ENCODE measurements around the gene FSIP1. TPM values are rescaled to one million over a fixed set of nuclear protein-coding genes. Genes with fewer than 3 reads are reported as not detected.

The FSIP1 gene
- total RNA-seq, 1 donor from 2014 or later = 0.41 TPM

DNA sequence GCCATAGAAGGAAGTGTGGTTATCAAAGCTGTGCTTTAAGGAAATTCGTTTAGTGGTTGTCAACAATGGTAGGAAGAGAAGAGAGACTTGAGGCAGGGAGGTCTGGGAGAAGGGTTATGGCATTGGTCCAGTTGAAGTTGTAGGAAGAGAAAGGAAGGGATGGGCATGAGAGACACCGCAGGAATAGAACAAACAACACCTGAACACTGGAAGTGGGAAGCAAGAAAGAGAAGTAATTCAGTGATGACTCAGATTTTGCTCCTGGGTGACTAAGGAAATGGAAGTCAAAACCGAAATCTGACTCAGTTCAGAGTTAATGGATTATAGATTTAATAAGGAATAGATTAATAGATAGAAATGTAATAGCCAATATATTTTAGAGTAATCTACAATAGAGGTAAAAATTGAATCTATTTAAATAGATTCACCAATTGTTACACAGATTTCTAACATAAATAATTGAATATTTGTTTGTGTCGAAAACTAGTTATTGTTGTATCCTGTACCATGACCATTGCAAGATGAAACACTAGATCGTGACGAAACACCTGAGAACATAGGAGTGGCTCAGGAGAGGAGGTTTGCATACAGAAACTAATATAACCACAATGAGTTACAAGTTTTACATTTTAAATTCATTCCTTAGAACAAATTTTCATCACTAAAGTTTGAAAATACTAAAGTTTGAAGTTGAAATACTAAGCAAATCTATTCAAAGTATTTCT is 165.7 kb downstream of the FSIP1 start:
- Mint-ChIP-seq H3K9me3 (ENCODE audit: unreplicated experiment) (no peaks in the 10 kb centered on the region), H3K4me3 (ENCODE audit: unreplicated experiment) (no peak overlapping the region), H3K27me3 (ENCODE audit: unreplicated experiment) (peaks cover 1% of the 10 kb centered on the region), H3K27ac (ENCODE audit: unreplicated experiment) (peak overlapping the region; percentile 22), H3K4me1 (ENCODE audit: unreplicated experiment) (peaks cover 7% of the 10 kb centered on the region), H3K36me3 (ENCODE audit: low read depth, unreplicated experiment) (no peaks in the 10 kb centered on the region)
- DNase-seq (ENCODE audit: low spot score) = no peak
- TF ChIP-seq, protein P1, sequence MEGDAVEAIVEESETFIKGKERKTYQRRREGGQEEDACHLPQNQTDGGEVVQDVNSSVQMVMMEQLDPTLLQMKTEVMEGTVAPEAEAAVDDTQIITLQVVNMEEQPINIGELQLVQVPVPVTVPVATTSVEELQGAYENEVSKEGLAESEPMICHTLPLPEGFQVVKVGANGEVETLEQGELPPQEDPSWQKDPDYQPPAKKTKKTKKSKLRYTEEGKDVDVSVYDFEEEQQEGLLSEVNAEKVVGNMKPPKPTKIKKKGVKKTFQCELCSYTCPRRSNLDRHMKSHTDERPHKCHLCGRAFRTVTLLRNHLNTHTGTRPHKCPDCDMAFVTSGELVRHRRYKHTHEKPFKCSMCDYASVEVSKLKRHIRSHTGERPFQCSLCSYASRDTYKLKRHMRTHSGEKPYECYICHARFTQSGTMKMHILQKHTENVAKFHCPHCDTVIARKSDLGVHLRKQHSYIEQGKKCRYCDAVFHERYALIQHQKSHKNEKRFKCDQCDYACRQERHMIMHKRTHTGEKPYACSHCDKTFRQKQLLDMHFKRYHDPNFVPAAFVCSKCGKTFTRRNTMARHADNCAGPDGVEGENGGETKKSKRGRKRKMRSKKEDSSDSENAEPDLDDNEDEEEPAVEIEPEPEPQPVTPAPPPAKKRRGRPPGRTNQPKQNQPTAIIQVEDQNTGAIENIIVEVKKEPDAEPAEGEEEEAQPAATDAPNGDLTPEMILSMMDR (IDR thresholded peaks at IDR 0.05; ENCODE audit: unreplicated experiment) = no peak

- no peak overlapping the region for H3K4me3 Mint-ChIP-seq (ENCODE audit: unreplicated experiment)
- H3K27me3 Mint-ChIP-seq (ENCODE audit: unreplicated experiment) = peaks cover 5% of the 10 kb centered on the region
- DNase-seq (ENCODE audit: low spot score) = no peak
- H3K9me3 Mint-ChIP-seq (ENCODE audit: unreplicated experiment) = no peaks in the 10 kb centered on the region
- TF ChIP-seq, protein P1 (IDR thresholded peaks at IDR 0.05; ENCODE audit: unreplicated experiment) = no peak
- no peaks in the 10 kb centered on the region for H3K36me3 Mint-ChIP-seq (ENCODE audit: low read depth, unreplicated experiment)
- peaks cover 7% of the 10 kb centered on the region for H3K4me1 Mint-ChIP-seq (ENCODE audit: unreplicated experiment)
- no peak overlapping the region for H3K27ac Mint-ChIP-seq (ENCODE audit: unreplicated experiment)
Measured at GRCh38 chr15:39613861-39614260, 168.8 kb downstream of the FSIP1 start.

DNA sequence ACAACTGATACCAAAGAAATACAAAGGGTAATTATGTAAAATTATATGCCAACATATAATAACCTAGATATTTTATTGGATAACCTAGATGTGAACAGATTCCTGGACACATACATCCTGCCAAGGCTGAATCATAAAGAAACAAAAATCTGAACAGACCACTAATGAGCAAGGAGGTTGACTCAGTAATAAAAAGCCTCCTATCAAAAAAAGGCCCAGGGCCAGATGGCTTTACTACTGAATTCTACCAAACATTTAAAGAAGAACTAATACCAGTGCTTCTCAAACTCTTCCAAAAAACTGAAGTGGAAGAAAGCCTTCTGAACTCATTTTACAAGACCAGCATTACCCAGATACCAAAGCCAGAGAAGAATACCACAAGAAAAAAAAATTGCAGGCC is 169.4 kb downstream of the FSIP1 start:
- Mint-ChIP-seq H3K4me3 (ENCODE audit: unreplicated experiment) (no peak overlapping the region), H3K27ac (ENCODE audit: unreplicated experiment) (no peak overlapping the region), H3K27me3 (ENCODE audit: unreplicated experiment) (peaks cover 5% of the 10 kb centered on the region), H3K4me1 (ENCODE audit: unreplicated experiment) (peaks cover 7% of the 10 kb centered on the region), H3K9me3 (ENCODE audit: unreplicated experiment) (no peaks in the 10 kb centered on the region), H3K36me3 (ENCODE audit: low read depth, unreplicated experiment) (no peaks in the 10 kb centered on the region)
- TF ChIP-seq, protein P1 (IDR thresholded peaks at IDR 0.05; ENCODE audit: unreplicated experiment) = no peak
- DNase-seq (ENCODE audit: low spot score) = no peak

GRCh38 chr15:39610665-39611064 is 172.0 kb downstream of the FSIP1 start:
- no peak for DNase-seq (ENCODE audit: low spot score)
- Mint-ChIP-seq H3K36me3 (ENCODE audit: low read depth, unreplicated experiment) (no peaks in the 10 kb centered on the region), H3K4me3 (ENCODE audit: unreplicated experiment) (no peak overlapping the region), H3K27me3 (ENCODE audit: unreplicated experiment) (peaks cover 3% of the 10 kb centered on the region), H3K27ac (ENCODE audit: unreplicated experiment) (no peak overlapping the region), H3K4me1 (ENCODE audit: unreplicated experiment) (no peaks in the 10 kb centered on the region), H3K9me3 (ENCODE audit: unreplicated experiment) (no peaks in the 10 kb centered on the region)
- TF ChIP-seq, protein P1 (IDR thresholded peaks at IDR 0.05; ENCODE audit: unreplicated experiment) = no peak

DNA sequence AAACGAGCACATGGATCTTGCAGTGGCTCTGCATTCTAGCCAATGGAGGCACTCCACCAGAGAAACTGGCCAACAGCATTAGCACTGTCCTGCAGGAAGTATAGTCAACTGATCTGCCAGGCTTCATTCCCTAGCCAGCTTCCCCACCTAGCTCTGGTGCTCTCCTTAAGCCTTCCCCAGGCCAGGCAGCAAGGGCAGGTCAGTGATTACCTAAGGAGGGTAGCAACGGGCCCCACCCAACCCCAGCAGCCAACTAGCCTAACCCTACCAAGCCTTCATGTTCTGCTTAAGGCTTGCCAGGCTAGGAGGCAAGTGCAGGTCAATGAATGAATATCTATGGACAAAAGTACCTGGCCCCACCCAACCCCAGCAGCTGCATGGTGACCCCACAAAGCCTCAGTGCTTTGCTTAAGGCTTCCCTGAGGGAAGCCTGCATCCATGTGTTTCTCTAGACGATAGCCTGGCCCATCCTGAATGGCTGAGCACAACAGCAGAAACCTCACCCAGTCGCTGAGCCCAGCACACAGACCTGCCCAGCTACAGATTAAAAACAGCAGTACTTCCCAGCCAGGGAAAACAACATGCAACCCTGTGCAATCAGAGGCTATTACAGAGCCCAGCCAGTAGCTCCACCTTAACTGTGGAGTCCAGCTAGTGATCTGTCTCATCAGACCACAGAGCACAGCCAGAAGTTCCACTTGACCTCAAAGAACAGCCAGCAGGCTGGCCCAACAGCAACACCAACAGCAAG is 173.3 kb downstream of the FSIP1 start:
- no peak for DNase-seq (ENCODE audit: low spot score)
- Mint-ChIP-seq H3K4me3 (ENCODE audit: unreplicated experiment) (no peak overlapping the region), H3K4me1 (ENCODE audit: unreplicated experiment) (no peaks in the 10 kb centered on the region), H3K27me3 (ENCODE audit: unreplicated experiment) (peaks cover 3% of the 10 kb centered on the region), H3K9me3 (ENCODE audit: unreplicated experiment) (no peaks in the 10 kb centered on the region), H3K36me3 (ENCODE audit: low read depth, unreplicated experiment) (no peaks in the 10 kb centered on the region), H3K27ac (ENCODE audit: unreplicated experiment) (no peak overlapping the region)
- TF ChIP-seq, protein P1 (IDR thresholded peaks at IDR 0.05; ENCODE audit: unreplicated experiment) = no peak
